ENCODE results near the gene IRAK2. TPM values are rescaled to one million over a fixed set of nuclear protein-coding genes. Genes with fewer than 3 reads are reported as not detected.
"Not testable (repeated sequence)": the region's sequence is repeated elsewhere in the genome, so short reads cannot be mapped to it uniquely, and the experiment has no call there.

IRAK2 gene
- total RNA-seq, 4 donors from 2014 or later, result 3.6 to 13.6 (median 7.4) TPM

DNA sequence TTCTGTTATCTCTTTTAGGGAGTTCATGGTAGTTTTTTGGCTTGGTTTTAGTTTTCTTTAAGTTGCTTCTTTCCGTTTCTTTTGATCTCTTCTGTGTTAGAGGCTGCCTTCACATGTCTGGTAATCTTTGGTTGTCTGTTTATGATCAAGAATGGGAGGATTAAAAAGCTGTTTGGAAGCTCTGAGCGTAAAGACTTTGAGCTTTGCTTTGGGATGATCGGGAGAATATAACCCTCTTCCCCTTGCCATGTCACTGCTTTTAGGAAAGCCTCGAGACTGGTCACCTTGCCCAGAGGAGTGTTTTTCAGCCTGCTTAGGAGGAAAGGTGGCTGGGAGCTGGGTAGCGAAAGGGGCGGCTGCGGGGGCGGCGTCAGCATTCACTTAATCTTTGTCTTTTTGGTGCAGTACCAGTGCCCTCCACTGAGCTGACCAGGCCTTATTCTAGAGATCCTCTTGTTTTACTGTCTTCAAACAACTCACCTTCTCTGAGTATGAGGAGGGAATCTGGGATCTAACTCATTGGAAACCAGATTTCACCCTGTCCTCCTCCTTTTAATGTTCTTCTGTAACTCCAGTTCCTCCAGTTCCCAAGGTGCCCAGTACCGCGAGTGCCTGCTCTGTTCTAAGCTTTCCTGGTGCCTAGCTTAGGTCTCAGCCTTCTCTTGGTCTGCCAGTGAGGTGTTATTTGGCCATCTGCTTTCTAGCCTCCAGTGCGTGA is 99.1 kb downstream of the IRAK2 start:
- TF ChIP-seq, protein P1, sequence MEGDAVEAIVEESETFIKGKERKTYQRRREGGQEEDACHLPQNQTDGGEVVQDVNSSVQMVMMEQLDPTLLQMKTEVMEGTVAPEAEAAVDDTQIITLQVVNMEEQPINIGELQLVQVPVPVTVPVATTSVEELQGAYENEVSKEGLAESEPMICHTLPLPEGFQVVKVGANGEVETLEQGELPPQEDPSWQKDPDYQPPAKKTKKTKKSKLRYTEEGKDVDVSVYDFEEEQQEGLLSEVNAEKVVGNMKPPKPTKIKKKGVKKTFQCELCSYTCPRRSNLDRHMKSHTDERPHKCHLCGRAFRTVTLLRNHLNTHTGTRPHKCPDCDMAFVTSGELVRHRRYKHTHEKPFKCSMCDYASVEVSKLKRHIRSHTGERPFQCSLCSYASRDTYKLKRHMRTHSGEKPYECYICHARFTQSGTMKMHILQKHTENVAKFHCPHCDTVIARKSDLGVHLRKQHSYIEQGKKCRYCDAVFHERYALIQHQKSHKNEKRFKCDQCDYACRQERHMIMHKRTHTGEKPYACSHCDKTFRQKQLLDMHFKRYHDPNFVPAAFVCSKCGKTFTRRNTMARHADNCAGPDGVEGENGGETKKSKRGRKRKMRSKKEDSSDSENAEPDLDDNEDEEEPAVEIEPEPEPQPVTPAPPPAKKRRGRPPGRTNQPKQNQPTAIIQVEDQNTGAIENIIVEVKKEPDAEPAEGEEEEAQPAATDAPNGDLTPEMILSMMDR (IDR thresholded peaks at IDR 0.05), result peak in 1 of 2 donors; percentile 40
- no peak for TF ChIP-seq POLR2A (IDR thresholded peaks at IDR 0.05)
- TF ChIP-seq POLR2AphosphoS5 (IDR thresholded peaks at IDR 0.05), result no peak
- TF ChIP-seq EP300 (IDR thresholded peaks at IDR 0.05), result no peak
- no peak for DNase-seq (ENCODE audit: low spot score in 2 of 2)
- WGBS, result 58% methylated on average over 12 of the region's 12 CpGs
- no peak overlapping the region for H3K27ac ChIP-seq
- no peak overlapping the region for H3K4me3 ChIP-seq
- no peaks in the 10 kb centered on the region for H3K4me1 ChIP-seq
- H3K27me3 ChIP-seq, result no peaks in the 10 kb centered on the region
- peaks cover 34% of the 10 kb centered on the region for H3K36me3 ChIP-seq
- no peaks in the 10 kb centered on the region for H3K9me3 ChIP-seq

- Histone ChIP-seq H3K4me1 (no peaks in the 10 kb centered on the region), H3K27me3 (no peaks in the 10 kb centered on the region), H3K36me3 (peaks cover 35% of the 10 kb centered on the region), H3K9me3 (no peaks in the 10 kb centered on the region), H3K27ac (no peak overlapping the region), H3K4me3 (no peak overlapping the region)
- no peak for DNase-seq (ENCODE audit: low spot score in 2 of 2)
- WGBS, result 100% methylated on average over 2 of the region's 2 CpGs
- TF ChIP-seq, protein P1 (IDR thresholded peaks at IDR 0.05), result no peak
- no peak for TF ChIP-seq EP300 (IDR thresholded peaks at IDR 0.05)
- no peak for TF ChIP-seq POLR2AphosphoS5 (IDR thresholded peaks at IDR 0.05)
- no peak for TF ChIP-seq POLR2A (IDR thresholded peaks at IDR 0.05)
Observed at GRCh38 chr3:10265833-10266232, 101.1 kb downstream of the IRAK2 start.

DNA sequence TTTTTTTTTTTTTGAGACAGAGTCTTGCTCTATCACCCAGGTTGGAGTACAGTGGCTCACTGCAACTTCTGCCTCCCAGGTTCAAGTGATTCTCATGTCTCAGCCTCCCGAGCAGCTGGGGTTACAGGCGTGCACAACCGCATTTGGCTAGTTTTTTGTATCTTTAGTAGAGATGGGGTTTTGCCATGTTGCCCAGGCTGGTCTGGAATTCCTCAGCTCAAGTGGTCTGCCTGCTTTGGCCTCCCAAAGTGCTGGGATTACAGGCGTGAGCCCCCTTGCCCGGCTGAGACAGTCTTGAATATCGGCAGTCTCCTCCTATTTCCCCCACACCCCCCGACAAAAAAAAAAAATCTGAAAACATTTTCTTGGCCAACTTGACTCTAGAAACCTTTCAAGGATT is 102.2 kb downstream of the IRAK2 start:
- not testable (repeated sequence) for H3K9me3 ChIP-seq; H3K4me3 ChIP-seq; H3K27ac ChIP-seq; DNase-seq (ENCODE audit: low spot score in 2 of 2); H3K27me3 ChIP-seq; H3K4me1 ChIP-seq
- 84% methylated on average over 7 of the region's 7 CpGs for WGBS
- H3K36me3 ChIP-seq, result peaks cover 35% of the 10 kb centered on the region

DNA sequence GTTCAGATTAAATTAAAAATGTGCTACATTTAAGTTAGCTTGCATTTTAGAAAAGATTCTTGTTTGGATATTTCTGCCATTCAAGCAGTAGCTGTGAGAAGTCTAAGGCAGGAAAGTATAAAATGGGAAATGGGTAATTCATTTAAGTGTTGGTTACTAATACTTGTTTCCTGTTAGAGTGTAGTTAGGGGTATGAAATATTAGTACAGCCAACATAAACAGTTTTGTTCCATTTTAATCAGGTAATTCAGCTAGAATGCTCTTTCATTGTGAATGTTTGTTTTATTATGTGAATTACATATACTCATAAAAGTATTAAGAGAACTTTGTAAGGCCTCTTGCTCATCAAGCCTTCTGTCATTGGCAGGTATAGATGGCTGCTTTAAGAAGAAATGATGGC is 103.4 kb downstream of the IRAK2 start:
- Histone ChIP-seq H3K4me1 (peaks cover 4% of the 10 kb centered on the region), H3K36me3 (peaks cover 42% of the 10 kb centered on the region), H3K9me3 (no peaks in the 10 kb centered on the region)

GRCh38 chr3:10268930-10269329 is 104.2 kb downstream of the IRAK2 start:
- peaks cover 42% of the 10 kb centered on the region for H3K36me3 ChIP-seq

More for the DNA sequence above, 103.4 kb downstream of the IRAK2 start:
- Histone ChIP-seq H3K4me3 (no peak overlapping the region), H3K27me3 (no peaks in the 10 kb centered on the region), H3K27ac (no peak overlapping the region)
- no peak for DNase-seq (ENCODE audit: low spot score in 2 of 2)
- TF ChIP-seq EP300 (IDR thresholded peaks at IDR 0.05) (no peak), POLR2AphosphoS5 (IDR thresholded peaks at IDR 0.05) (no peak), POLR2A (IDR thresholded peaks at IDR 0.05) (no peak)
- TF ChIP-seq, protein P1 (IDR thresholded peaks at IDR 0.05), result no peak

More at GRCh38 chr3:10268930-10269329, 104.2 kb downstream of the IRAK2 start:
- Histone ChIP-seq H3K9me3 (no peaks in the 10 kb centered on the region), H3K27ac (no peak overlapping the region), H3K4me3 (no peak overlapping the region), H3K4me1 (peaks cover 12% of the 10 kb centered on the region), H3K27me3 (no peaks in the 10 kb centered on the region)
- 100% methylated on average over 3 of the region's 5 CpGs for WGBS
- TF ChIP-seq, protein P1 (IDR thresholded peaks at IDR 0.05), result no peak
- no peak for TF ChIP-seq EP300 (IDR thresholded peaks at IDR 0.05)
- TF ChIP-seq POLR2A (IDR thresholded peaks at IDR 0.05), result no peak
- no peak for TF ChIP-seq POLR2AphosphoS5 (IDR thresholded peaks at IDR 0.05)
- no peak for DNase-seq (ENCODE audit: low spot score in 2 of 2)

Data from suprapubic skin (tissue), 4 donors.